ENCODE measurements around the gene FTCD. TPM values are rescaled to one million over a fixed set of nuclear protein-coding genes. Genes with fewer than 3 reads are reported as not detected.
A peak's percentile ranks its signal among the peaks of the same experiment; 100 is the strongest.

FTCD gene
- total RNA-seq, 1 donor from 2014 or later: 0.85 TPM

- H3K36me3 ChIP-seq: peaks cover 72 to 74% of the 10 kb centered on the region in 2 donors
- no peak for TF ChIP-seq CTCF (IDR thresholded peaks at IDR 0.05)
- DNase-seq (ENCODE audit: low spot score in 2 of 2): peak; percentile 7 to 64
- no peaks in the 10 kb centered on the region for H3K9me3 ChIP-seq
- no peaks in the 10 kb centered on the region for H3K27me3 ChIP-seq
- no peak overlapping the region for H3K27ac ChIP-seq
- no peaks in the 10 kb centered on the region for H3K4me1 ChIP-seq
- H3K4me3 ChIP-seq: no peak overlapping the region
- intact Hi-C loops (cut with DNase I): no loop called here
Observed at GRCh38 chr21:46126309-46127238, 28.8 kb downstream of the FTCD start.

- peak; percentile 6 to 60 for DNase-seq (ENCODE audit: low spot score in 2 of 2)
- no peak overlapping the region for H3K27ac ChIP-seq
- peaks cover 79 to 81% of the 10 kb centered on the region in 2 donors for H3K36me3 ChIP-seq
Observed at GRCh38 chr21:46125846-46126301, 29.5 kb downstream of the FTCD start.

GRCh38 chr21:46124926-46125845, 30.2 kb downstream of the FTCD start:
- TF ChIP-seq CTCF (IDR thresholded peaks at IDR 0.05): no peak
- peaks cover 86 to 88% of the 10 kb centered on the region in 2 donors for H3K36me3 ChIP-seq
- no peak overlapping the region for H3K4me3 ChIP-seq
- H3K9me3 ChIP-seq: no peaks in the 10 kb centered on the region
- no peaks in the 10 kb centered on the region for H3K27me3 ChIP-seq
- peak; percentile 7 to 58 for DNase-seq (ENCODE audit: low spot score in 2 of 2)
- intact Hi-C loops (cut with DNase I): no loop called here
- no peak overlapping the region for H3K27ac ChIP-seq
- H3K4me1 ChIP-seq: no peaks in the 10 kb centered on the region

More at GRCh38 chr21:46125846-46126301, 29.5 kb downstream of the FTCD start:
- intact Hi-C loops (cut with DNase I): no loop called here
- no peaks in the 10 kb centered on the region for H3K9me3 ChIP-seq
- no peaks in the 10 kb centered on the region for H3K27me3 ChIP-seq
- TF ChIP-seq CTCF (IDR thresholded peaks at IDR 0.05): no peak
- H3K4me1 ChIP-seq: no peaks in the 10 kb centered on the region
- no peak overlapping the region for H3K4me3 ChIP-seq

GRCh38 chr21:46124083-46124925, 31.1 kb downstream of the FTCD start:
- no peak for TF ChIP-seq CTCF (IDR thresholded peaks at IDR 0.05)
- no peak overlapping the region for H3K4me3 ChIP-seq

More at GRCh38 chr21:46124083-46124925, 31.1 kb downstream of the FTCD start:
- intact Hi-C loops (cut with DNase I): no loop called here
- Histone ChIP-seq H3K9me3 (no peaks in the 10 kb centered on the region), H3K36me3 (peaks cover 88 to 94% of the 10 kb centered on the region in 2 donors), H3K27ac (no peak overlapping the region), H3K27me3 (no peaks in the 10 kb centered on the region), H3K4me1 (no peaks in the 10 kb centered on the region)
- peak; percentile 5 to 56 for DNase-seq (ENCODE audit: low spot score in 2 of 2)
